GM21576 (cell line): ENCODE measurements around the gene NADSYN1.

ENCODE experiments used
- ATAC-seq: cut with Tn5 transposase; IDR thresholded peaks from one replicate; pipeline ENCODE4 v1.9.1; 2021; ENCODE audit warnings: mild to moderate bottlenecking, moderate library complexity; ENCODE audit not compliant: unreplicated experiment

NADSYN1 gene

DNA sequence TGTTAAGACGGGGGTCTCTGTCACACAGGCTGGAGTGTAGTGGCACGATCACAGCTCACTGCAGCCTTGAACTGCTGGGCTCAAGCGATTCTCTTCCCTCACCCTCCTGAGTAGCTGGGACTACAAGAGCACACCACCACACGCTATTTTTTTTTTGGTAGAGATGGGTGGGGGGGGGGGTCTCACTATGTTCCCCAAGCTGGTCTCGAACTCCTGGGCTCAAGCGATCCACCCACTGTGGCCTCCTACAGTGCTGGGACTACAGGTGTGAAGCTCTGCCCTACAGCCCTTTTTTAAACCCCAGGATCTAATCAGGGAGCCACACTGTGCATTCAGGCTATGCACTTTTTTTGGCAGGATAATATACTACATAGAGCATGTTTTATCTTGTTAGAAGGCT is 3.4 kb upstream of the NADSYN1 start:
- no peak for ATAC-seq

DNA sequence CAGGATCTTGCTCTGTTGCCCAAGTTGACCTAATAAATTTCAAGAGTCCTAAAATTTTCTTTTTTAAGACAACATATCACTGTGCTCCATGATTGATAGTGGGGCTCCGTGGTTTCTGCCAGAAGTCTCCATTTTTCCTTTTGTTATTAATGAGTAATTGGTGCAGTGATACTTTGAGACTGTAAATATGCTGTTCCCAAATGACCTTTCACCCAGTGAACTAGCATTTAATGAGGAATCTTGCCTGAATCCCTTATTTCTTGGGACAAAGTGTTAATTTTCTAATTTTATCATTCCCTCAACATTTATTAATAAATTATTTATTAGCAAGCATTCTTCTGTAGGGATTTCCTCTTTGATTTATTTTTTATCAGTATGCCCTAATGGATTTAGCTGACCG is 2.5 kb upstream of the NADSYN1 start:
- no peak for ATAC-seq

DNA sequence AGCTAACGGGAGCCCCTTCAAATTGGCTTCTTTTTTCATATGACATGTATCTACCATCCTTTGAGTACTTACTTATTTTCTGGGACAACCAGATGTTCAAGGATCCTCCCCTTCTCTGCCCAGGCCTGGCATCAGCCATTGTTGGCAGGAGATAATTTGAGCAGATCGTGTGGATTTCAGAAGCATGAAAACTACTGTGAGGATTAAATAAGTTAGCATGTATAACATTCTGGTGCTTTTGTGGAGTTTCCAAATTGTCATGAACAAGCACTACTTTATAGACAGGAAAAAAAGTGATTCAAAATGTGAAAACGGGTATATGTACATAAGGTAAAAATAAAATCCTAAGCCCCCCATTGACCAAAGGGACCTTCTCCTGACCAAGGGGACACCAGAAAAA is 2.1 kb upstream of the NADSYN1 start:
- no peak for ATAC-seq

DNA sequence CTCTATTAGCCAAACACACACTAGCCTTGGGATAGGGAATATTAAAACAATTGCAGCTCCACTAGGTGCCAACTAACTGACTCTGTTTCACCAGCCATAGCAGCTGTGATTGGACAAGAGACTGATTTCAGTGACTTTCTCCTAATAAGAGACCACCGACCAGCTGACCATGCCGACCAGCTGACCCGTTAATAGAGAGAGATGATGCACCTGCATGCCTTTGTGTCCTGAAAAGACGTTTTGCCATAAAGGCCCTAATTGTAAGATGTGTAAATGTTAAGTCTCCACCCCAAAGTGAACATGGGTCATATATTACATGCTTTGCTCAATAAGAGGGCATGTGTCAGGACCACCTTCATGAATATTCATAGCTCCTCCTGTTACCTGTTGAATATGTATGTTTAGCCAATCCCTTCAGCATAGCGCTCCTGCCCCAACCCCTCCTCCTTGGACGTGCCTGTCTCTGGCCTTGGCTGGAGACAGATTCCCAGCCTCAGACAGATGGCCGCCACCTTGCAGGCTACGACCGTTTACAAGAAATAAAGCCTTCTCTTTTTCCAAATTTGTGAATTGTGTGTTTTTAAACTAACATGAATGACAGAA is 1.3 kb upstream of the NADSYN1 start:
- no peak for ATAC-seq

DNA sequence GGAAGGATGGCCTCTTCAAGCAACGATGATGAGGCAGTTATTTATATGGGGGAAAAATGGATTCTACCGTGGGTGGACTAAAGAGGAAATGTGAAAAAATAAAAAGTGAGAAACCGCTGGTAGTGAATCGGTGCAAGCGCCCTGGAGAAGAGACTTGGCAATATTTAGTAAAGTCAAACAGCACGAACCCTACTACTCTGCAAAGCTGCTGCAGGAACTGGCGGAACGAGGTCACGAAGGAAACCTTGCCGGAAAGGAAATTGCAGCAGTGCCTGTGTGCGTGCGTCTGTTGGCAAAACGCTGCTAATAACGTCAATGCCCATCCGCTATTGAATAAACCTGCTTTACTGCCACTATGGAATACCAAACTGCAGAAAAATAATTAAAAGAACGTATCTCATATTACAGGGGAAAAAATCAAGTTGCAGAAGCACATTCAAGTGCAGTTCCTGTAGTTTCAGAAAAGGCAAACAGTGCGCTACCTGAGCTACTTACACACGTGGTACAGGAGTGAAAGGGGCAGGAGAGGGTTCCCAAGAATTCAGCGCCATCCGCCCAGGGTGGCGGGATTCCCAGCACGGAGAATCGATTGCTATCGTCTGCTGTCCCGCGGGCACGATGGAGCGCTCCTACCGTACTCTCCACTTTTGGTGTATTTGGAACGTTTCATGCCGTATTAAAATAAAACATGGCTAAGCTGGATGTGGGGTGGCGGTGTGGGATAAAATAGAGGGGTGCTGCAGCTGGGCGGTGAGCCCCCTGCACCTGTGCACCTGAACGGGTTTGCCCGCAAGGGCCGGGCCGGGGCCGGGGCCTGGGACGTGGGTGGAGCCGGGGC is 585 bp upstream of the NADSYN1 start:
- no peak for ATAC-seq

DNA sequence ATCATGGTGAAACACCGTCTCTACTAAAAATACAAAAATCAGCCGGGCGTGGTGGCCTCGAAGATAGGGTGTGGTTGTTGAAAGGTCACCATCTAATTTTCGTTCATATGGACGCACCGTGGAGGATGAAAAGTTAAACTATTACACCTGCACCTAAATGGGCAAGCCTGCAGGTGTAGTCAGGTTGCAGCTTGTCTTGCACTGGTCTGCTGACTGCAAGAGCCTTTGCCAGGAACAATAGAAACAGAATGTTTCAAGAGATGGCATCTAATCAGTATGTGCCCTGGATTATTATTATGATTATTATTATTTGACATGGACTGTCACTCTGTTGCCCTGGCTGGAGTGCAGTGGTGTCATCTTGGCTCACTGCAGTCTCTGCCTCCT is 908 bp downstream of the NADSYN1 start:
- no peak for ATAC-seq

DNA sequence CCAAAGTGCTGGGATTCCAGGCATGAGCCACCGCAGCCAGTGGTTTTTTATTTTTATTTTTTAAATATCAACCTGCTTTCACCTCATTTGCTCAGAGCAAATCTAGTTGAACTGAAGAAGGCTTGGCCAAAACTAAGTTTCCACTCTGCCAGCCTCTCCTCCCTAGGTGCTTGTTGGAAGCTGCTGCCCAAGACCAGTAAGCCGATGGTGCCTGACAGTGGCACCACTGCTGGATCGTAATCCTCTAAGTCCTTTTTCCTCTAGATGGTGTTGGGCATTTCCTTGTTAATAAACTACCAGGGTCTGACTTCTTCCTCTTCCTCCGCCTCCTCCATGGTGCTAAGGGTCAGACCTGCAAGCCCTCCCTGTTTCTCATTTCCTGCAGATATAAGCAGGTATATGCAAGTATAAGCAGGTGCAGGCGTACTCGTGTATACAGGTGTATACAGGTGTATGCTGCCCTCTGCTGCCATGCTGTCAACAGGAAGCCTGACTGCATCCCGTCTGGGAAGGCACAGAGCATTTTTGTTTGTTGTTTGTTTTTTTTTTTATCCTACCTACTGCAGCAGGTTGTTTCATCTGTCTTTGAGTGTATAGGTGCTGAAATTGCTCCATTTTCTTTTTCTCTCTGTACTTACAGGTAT is 1.6 kb downstream of the NADSYN1 start:
- no peak for ATAC-seq

DNA sequence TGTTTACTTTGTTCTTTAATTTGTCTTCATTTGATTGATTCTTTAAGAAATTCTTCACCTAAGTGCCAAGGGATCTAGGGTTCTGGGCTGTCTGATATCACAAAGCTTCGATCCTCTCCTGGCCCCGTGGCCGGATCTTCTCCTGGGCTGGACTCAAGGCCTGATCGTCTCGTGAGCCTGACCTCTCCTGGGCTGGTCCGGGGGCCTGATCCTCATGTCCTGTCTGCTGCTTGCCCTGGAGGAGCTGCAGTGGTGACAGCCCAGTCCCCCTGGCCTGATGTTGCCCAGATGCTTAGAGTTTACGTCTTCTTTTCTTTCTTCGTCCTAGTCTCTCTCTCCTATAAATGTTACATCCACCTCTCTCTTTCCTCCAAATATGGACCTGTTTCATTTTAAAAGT is 3.3 kb downstream of the NADSYN1 start:
- no peak for ATAC-seq

DNA sequence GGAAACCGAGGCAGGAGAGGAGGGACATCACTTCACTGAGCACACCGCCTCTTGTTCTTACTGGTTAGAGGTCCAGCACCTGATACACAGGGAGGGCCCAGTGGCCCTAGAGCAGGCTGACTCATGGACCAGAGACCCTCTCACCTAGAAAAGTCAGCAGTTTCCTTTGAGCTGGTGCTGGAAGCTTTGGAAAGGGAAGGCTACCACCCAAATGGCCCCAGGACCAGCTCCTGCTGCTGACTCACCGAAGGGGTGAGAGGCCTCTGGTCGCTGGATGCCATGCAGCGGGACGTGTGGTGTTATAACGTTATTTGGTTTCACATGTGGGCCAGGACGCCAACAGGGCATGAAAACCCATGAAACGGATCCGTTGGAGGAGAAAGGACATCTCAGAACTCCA is 3.8 kb downstream of the NADSYN1 start:
- no peak for ATAC-seq

DNA sequence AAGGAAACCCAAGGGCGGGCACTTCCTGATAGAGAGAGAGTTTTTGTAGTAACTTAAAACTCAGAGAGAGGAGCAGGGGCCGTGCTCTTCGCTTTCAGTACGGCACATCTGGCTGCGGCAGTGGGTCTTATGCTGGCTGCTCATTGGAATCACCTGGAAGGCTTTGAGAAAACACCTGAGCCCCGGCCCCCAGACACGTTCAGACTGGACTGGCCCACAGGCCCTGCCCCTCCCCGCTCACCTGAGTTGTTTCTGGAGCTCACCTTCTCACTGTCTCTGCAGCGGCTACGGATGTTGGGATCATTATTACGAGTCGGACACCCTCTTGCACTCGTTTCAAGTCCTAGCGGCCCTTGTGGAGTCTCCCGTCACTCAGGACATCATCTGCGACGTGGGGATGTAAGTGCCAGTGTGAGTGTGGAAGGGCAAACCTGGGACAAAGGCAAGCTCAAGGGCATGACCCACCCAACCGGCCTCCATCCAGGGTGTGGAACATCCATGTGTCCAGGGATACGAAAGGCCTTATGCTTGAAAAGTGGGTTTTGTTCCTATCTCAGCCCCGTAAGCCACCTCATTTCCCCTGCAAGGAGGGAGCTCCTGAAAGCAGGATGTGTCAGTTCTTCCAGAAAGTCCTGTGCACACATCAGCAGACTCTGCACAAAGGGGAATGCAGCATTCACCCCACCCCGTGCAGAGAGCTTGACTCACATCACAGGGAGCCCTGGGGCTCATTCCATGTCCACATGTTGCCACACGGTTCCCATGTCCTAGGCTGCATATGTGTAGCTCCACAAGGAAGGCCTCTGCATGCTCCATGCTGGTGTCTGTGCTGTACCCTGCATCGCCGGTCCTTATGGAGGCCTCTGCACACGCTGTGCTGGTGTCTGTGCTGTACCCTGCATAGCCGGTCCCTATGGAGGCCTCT is 5.4 kb downstream of the NADSYN1 start:
- no peak for ATAC-seq

DNA sequence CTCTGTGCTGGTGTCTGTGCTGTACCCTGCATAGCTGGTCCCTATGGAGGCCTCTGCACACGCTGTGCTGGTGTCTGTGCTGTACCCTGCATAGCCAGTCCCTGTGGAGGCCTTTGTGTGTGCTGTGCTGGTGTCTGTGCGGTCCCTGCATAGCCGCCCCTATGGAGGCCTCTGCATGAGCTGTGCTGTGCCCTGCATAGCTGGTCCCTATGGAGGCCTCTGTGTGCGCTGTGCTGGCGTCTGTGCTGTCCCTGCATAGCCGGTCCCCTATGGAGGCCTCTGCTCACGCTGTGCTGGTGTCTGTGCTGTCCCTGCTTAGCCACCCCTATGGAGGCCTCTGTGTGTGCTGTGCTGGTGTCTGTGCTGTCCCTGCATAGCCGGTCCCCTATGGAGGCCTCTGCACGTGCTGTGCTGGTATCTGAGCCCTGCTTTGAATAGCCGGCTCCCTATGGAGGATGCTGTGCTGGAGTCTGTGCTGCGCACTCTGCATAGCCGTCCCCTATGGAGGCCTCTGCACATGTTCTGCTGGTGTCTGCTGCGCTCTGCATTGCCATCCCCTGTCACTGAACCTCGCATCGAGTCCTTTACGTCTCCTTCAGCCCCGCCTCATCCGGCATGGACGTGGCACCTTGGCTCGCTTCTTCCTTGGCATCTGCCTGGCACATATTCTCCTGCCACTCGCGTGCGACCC is 6.2 kb downstream of the NADSYN1 start:
- ATAC-seq, result no peak

DNA sequence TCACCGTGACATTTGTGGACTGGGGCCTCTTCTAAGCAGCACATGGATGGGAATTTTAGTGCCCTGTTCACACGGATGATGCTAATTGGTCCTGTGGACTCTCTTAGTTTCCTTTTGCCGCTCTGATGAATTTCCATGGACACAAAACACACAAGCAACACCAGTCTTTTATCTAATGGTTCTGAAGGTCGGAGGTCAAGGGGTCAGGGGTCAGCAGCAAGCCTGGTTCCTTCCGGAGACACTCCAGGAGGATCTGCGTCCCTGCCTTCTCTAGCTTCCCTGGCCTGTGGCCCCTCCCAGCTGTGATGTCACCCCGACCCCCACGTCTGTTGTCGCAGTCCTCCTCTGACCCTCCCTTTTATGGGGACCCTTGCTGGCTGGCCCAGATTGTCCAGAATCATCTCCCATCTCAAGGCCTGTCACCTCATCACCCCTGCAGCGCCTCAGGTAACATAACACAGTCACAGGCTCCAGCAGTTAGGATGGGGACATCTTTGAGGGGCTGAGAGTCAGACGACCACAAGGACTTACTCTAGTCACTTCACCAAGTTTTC is 6.8 kb downstream of the NADSYN1 start:
- no peak for ATAC-seq

DNA sequence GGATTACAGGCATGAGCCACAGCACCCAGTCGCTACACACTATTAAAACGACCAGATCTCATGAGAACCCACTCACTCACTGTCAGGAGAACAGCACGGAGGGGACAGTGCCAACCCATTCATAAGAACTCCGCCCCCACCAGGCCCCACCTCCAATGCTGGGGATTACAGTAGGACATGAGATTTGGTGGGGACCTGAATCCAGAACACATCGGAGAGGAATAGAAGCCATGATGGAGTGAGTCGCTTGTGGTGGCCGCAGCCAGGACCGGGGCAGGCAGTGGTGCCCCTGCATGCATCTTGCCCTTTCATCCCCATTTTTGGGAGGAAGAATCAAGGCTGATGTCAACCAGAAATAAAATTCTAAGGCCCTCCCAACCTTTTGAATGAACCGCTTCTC is 8.7 kb downstream of the NADSYN1 start:
- ATAC-seq, result no peak

DNA sequence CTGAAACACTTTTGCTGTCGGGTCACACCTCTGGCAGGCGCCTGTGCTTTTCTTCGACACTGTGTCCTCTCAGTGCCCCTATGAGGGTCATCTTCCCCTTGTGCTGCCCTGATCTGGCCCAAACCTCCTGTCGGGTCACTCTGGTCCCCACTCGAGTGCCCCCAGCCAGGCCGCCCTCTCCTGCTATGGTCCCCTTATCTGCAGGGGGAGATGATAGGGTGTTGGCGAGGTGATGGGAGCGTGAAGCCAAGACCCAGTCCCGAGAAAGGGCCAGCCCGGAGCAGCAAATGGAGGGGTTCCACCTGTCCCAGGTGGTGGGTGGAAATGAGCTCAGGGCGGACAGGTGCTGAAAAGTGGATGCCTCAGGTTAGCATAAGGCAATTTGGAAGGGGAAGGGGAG is 9.7 kb downstream of the NADSYN1 start:
- no peak for ATAC-seq

DNA sequence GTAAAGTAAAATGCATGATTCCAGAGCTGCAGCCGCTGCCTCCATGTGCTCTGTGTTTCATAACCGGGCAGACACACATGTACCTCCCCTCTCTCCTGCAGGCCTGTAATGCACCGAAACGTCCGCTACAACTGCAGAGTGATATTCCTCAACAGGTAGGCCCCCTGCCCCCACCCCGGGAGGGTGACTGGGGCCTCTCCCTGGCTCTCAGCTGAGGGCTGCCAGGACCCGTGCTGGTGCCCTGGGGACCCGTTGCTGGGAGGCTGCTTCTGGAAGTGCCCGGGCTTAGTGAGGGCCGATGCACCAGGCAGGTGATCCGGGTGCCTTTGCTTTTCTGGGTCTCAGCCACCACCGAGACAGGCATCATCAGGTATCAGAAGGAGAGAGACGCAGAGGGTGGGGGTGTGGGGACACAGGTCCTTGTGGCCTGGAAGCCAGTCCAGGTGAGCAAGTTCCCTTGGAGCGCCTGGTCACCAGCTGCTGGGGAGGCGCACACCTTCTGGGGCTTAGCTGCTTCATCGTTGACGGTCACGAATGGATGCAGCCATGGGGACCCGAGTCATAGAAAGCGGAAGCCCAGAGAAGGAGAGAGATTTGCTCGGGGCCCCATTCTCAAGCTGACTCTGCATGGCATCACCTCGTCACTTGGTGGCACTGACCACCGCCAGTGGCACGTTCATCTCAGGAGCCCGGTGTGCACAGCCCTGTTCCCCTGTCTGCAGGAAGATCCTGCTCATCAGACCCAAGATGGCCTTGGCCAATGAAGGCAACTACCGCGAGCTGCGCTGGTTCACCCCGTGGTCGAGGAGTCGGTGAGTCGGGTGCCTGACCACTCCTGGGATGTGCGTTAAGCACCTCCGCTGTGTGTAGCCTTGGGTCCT is 10.6 kb downstream of the NADSYN1 start:
- no peak for ATAC-seq

DNA sequence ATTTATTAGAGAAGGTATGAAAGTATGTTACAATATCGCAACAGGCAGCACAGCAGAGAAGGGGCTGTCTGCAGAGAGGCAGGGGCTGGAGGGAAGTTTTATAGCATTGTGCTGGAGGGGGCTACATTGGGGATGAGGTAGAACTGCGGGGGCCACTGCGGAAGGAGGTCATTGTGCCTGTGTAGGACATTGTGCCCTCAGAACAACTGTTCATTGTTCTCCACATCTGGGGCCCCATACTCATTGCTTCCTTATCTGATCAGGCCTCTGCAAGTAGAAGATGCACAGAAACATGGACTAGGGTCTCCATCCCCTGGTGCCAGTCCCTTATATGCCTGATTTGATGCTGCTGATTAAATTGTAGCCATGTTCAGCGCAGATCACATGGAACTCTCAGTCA is 12.1 kb downstream of the NADSYN1 start:
- ATAC-seq, result no peak

DNA sequence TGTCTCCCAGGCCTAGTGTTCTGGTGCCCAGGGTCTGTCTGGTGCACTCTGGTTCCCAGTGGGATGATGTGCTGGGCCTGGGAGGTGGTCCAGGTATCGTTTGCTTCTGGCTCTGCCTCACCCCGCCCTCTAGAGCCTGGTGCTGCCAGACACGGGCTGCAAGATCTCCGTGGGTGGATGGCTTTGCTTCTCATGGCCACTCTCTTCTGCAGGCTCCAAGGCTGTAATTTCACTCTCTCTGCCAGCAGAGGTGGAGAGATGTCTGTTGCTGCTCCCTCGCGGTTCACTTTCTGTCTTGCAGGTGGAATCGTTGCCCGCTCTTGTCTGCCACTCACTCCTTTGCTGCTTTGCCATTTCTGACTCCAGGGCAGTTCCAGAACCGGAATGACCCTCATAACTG is 13.4 kb downstream of the NADSYN1 start:
- ATAC-seq, result no peak

DNA sequence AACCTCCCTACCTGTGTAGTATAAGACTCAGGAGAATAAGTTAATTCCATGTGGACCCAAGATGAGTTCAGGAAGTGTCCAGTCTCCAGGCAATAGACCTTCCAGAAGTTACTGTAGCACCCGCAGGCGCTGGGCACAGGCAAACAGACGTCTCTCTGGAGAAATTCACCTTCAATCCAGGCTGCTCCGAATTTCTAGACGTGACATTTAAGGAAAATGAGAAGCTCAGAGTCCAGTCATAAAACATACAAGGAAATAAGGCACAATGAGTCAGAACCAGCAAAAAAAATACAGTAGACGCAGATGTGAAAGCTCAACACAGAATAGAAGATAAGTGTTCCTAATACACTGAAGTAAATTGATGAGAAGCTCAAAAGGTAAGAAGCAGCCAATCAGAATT is 14.2 kb downstream of the NADSYN1 start:
- no peak for ATAC-seq

DNA sequence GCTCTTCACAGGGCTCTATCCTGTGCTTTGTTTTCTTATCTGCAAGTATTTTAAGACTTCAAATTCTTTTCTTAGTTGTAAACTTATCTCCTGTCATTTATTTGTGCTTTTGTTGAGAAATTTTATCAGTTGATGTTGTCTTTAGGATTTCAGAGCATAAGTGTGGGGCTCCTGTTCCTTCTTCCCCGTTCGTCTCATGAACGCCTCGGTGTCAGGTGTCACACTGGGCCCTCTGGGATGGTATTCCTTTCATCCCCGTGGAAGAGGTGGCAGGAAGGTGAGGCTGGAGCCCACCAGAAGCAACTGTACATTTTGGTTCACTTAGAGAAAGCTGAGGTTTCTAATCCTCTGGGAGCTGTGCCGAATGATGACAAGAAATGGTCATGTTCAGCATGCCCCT is 17.9 kb downstream of the NADSYN1 start:
- no peak for ATAC-seq
